ENCODE data around the gene SCO2. TPM values are rescaled to one million over a fixed set of nuclear protein-coding genes. Genes with fewer than 3 reads are reported as not detected.

The SCO2 gene
- polyA plus RNA-seq: 8.1 and 9.6 TPM in 2 replicates
- polyA minus RNA-seq: 2.9 and 4.1 TPM in 2 replicates

GRCh38 chr22:50525104-50525857 is at the start of gene SCO2:
Gene SCO2, minus strand, starts transcription at chr22:50525598. Its CDS starts 1,187 bp downstream, at chr22:50524411.
- Histone ChIP-seq H3K27me3 (ENCODE audit: insufficient read depth, low read depth, low read length) (peaks cover 9% of the 10 kb centered on the region), H2AFZ (ENCODE audit: low read depth, low read length) (peak within 1 kb of the TSS; percentile 27), H3K79me2 (replicated peaks; ENCODE audit: insufficient read depth, low read length) (no peaks in the 10 kb centered on the region), H3K9ac (ENCODE audit: low read length) (peak within 1 kb of the TSS; percentile 81), H4K20me1 (ENCODE audit: insufficient read depth) (no peaks in the 10 kb centered on the region), H3K36me3 (ENCODE audit: insufficient read depth, low read length) (no peaks in the 10 kb centered on the region), H3K9me3 (ENCODE audit: low read length) (no peaks in the 10 kb centered on the region), H3K4me2 (ENCODE audit: low read length) (peak within 1 kb of the TSS; percentile 88), H3K9me2 (ENCODE audit: insufficient read depth, low read length) (no peaks in the 10 kb centered on the region), H3K27ac (ENCODE audit: low read length) (peak within 1 kb of the TSS; percentile 75), H3F3A (ENCODE audit: insufficient read depth, low read length, poor library complexity, severe bottlenecking) (no peaks in the 10 kb centered on the region), H3K4me3 (ENCODE audit: low read length) (peak within 1 kb of the TSS; percentile 95)
- TF ChIP-seq REST (IDR thresholded peaks at IDR 0.05; ENCODE audit: borderline replicate concordance) (no peak), MXI1 (conservative IDR thresholded peaks at IDR 0.05; ENCODE audit: poor library complexity, severe bottlenecking) (peak; percentile 84), RAD21 (conservative IDR thresholded peaks at IDR 0.05) (peak; percentile 62), EZH2 (IDR thresholded peaks at IDR 0.05; ENCODE audit: borderline replicate concordance, insufficient read depth, low read length, poor library complexity, severe bottlenecking) (no peak), TAF1 (IDR thresholded peaks at IDR 0.05; ENCODE audit: low read depth) (peak; percentile 86), SMC3 (conservative IDR thresholded peaks at IDR 0.05; ENCODE audit: poor library complexity) (peak; percentile 47), EP300 (conservative IDR thresholded peaks at IDR 0.05; ENCODE audit: poor library complexity, severe bottlenecking) (peak; percentile 47), CTCF (IDR thresholded peaks at IDR 0.05; ENCODE audit: poor library complexity, severe bottlenecking) (peak; percentile 73), POLR2AphosphoS5 (IDR thresholded peaks at IDR 0.05) (peak; percentile 89)

GRCh38 chr22:50574383-50574755 is 49.0 kb upstream of the SCO2 start:
- Histone ChIP-seq H3K79me2 (replicated peaks; ENCODE audit: insufficient read depth, low read length) (no peaks in the 10 kb centered on the region), H2AFZ (ENCODE audit: low read depth, low read length) (no peak overlapping the region), H3K27me3 (ENCODE audit: insufficient read depth, low read depth, low read length) (no peaks in the 10 kb centered on the region), H3K4me2 (ENCODE audit: low read length) (no peak overlapping the region), H3K9ac (ENCODE audit: low read length) (no peak overlapping the region), H3K36me3 (ENCODE audit: insufficient read depth, low read length) (no peaks in the 10 kb centered on the region), H3K9me3 (ENCODE audit: low read length) (no peaks in the 10 kb centered on the region), H4K20me1 (ENCODE audit: insufficient read depth) (no peaks in the 10 kb centered on the region), H3K27ac (ENCODE audit: low read length) (no peak overlapping the region), H3K4me3 (ENCODE audit: low read length) (no peak overlapping the region), H3F3A (ENCODE audit: insufficient read depth, low read length, poor library complexity, severe bottlenecking) (no peaks in the 10 kb centered on the region), H3K9me2 (ENCODE audit: insufficient read depth, low read length) (no peaks in the 10 kb centered on the region)
- TF ChIP-seq MXI1 (conservative IDR thresholded peaks at IDR 0.05; ENCODE audit: poor library complexity, severe bottlenecking) (no peak), CTCF (IDR thresholded peaks at IDR 0.05; ENCODE audit: poor library complexity, severe bottlenecking) (no peak), EP300 (conservative IDR thresholded peaks at IDR 0.05; ENCODE audit: poor library complexity, severe bottlenecking) (no peak), REST (IDR thresholded peaks at IDR 0.05; ENCODE audit: borderline replicate concordance) (no peak), EZH2 (IDR thresholded peaks at IDR 0.05; ENCODE audit: borderline replicate concordance, insufficient read depth, low read length, poor library complexity, severe bottlenecking) (no peak), SMC3 (conservative IDR thresholded peaks at IDR 0.05; ENCODE audit: poor library complexity) (no peak)

Measured in neural cell (in vitro differentiated cells).